Esophagus muscularis mucosa (tissue), 4 donors: ENCODE measurements around the gene CDK5. TPM values are rescaled to one million over a fixed set of nuclear protein-coding genes. Genes with fewer than 3 reads are reported as not detected.

Source experiments
- DNase-seq: peaks from one replicate; pipeline ENCODE4 v3.0.0-alpha.2; 2017; ENCODE audit errors: extremely low spot score
- H3K27ac ChIP-seq, 4 donors: fragments of 200-600 bp; sonication (generic); replicated peaks in 1 of 4; 1 replicate in 3 of 4; 2 replicates in 1 of 4; pipeline ENCODE4 v1.5.1; 2016 to 2019; ENCODE audit warnings: mild to moderate bottlenecking in 1 of 4
- H3K27me3 ChIP-seq, 4 donors: fragments of 200-600 bp; sonication (generic); one replicate each; pipeline versions ENCODE4 v1.5.1 to v1.6.0; 2016 to 2019
- H3K36me3 ChIP-seq, 4 donors: fragments of 200-600 bp; sonication (generic); one replicate each; pipeline ENCODE4 v1.5.1; 2016 to 2019
- H3K4me1 ChIP-seq, 4 donors: fragments of 200-600 bp; sonication (generic); one replicate each; pipeline ENCODE4 v1.5.1; 2016 to 2019
- H3K4me3 ChIP-seq, 4 donors: fragments of 200-600 bp; sonication (generic); 1 replicate in 2 of 4; 2 replicates in 2 of 4; pipeline ENCODE4 v1.5.1; 2016 to 2019; ENCODE audit warnings: mild to moderate bottlenecking in 4 of 4, moderate library complexity in 1 of 4
- H3K9me3 ChIP-seq, 4 donors: fragments of 200-600 bp; sonication (generic); 1 replicate in 3 of 4; 2 replicates in 1 of 4; pipeline ENCODE4 v1.5.1; 2016 to 2019
- EP300 ChIP-seq: sonication (generic); formaldehyde crosslinking; IDR thresholded peaks from one replicate; pipeline ENCODE4 v1.6.1; 2017; ENCODE audit warnings: antibody characterized with exemption
- POLR2A ChIP-seq: fragments of 450-650 bp; IDR thresholded peaks from one replicate; pipeline ENCODE4 v1.6.1; 2017; ENCODE audit warnings: antibody characterized with exemption, moderate library complexity, mild to moderate bottlenecking, low read depth
- POLR2AphosphoS5 ChIP-seq, 2 donors: sonication (generic); formaldehyde crosslinking; IDR thresholded peaks; one replicate each; pipeline ENCODE4 v1.6.1; 2017; ENCODE audit warnings: antibody characterized with exemption in 2 of 2
- WGBS: methylation state at CpG from one replicate; pipeline ENCODE4 v1.1.5; 2018; 5-methylcytosine and 5-hydroxymethylcytosine counted together
- intact Hi-C: fragments of 100-400 bp; cut with DNase I; formaldehyde crosslinking; loops from one replicate; pipeline ENCODE4 v1.15.1; 2023
- total RNA-seq, 4 donors: library from RNA; depleted of rRNA; stranded (reverse); fragments of >200 nt; gene quantifications; one replicate each; pipeline versions ENCODE4 v1.1.0 to v1.2.1, GENCODE V29; 2016
- TF ChIP-seq, protein P1 (sequence below), 3 experiments: fragments of 200-600 bp in 2 of 3; fragments of 450-650 bp in 1 of 3; sonication (generic) in 2 of 3; IDR thresholded peaks; one replicate each; pipeline ENCODE4 v1.5.1; 2017 to 2019; ENCODE audit warnings: antibody characterized with exemption in 3 of 3, mild to moderate bottlenecking in 2 of 3, moderate library complexity in 1 of 3

CDK5 gene
- total RNA-seq, 4 donors from 2014 or later: 5.3 to 10.4 (median 9.7) TPM

- peaks cover 0 to 2% (median 0%) of the 10 kb centered on the region in 4 donors for H3K36me3 ChIP-seq
- TF ChIP-seq POLR2A (peak; percentile 40), POLR2AphosphoS5 (IDR thresholded peaks at IDR 0.05) (peak; percentile 66 to 77), EP300 (no peak)
- TF ChIP-seq, protein P1, sequence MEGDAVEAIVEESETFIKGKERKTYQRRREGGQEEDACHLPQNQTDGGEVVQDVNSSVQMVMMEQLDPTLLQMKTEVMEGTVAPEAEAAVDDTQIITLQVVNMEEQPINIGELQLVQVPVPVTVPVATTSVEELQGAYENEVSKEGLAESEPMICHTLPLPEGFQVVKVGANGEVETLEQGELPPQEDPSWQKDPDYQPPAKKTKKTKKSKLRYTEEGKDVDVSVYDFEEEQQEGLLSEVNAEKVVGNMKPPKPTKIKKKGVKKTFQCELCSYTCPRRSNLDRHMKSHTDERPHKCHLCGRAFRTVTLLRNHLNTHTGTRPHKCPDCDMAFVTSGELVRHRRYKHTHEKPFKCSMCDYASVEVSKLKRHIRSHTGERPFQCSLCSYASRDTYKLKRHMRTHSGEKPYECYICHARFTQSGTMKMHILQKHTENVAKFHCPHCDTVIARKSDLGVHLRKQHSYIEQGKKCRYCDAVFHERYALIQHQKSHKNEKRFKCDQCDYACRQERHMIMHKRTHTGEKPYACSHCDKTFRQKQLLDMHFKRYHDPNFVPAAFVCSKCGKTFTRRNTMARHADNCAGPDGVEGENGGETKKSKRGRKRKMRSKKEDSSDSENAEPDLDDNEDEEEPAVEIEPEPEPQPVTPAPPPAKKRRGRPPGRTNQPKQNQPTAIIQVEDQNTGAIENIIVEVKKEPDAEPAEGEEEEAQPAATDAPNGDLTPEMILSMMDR (IDR thresholded peaks at IDR 0.05): peak in 1 of 3 experiments; percentile 7
- H3K4me3 ChIP-seq: peak within 1 kb of the TSS; percentile 66 to 89 (median 82)
- no peak for DNase-seq
- H3K27ac ChIP-seq: peak within 1 kb of the TSS; percentile 89 to 99 (median 94)
- peaks cover 57 to 69% (median 64%) of the 10 kb centered on the region in 4 donors for H3K4me1 ChIP-seq
- H3K9me3 ChIP-seq: no peaks in the 10 kb centered on the region
- WGBS: 2% methylated on average over 13 of the region's 69 CpGs
- no peaks in the 10 kb centered on the region for H3K27me3 ChIP-seq
- intact Hi-C loops: no loop called here
These were observed 25.6 kb upstream of the CDK5 start, which contains the start of gene TMUB1 for GRCh38 chr7:151083071-151083823. Gene TMUB1, minus strand, starts transcription at chr7:151083493. Its CDS starts 930 bp downstream, at chr7:151082563.

DNA sequence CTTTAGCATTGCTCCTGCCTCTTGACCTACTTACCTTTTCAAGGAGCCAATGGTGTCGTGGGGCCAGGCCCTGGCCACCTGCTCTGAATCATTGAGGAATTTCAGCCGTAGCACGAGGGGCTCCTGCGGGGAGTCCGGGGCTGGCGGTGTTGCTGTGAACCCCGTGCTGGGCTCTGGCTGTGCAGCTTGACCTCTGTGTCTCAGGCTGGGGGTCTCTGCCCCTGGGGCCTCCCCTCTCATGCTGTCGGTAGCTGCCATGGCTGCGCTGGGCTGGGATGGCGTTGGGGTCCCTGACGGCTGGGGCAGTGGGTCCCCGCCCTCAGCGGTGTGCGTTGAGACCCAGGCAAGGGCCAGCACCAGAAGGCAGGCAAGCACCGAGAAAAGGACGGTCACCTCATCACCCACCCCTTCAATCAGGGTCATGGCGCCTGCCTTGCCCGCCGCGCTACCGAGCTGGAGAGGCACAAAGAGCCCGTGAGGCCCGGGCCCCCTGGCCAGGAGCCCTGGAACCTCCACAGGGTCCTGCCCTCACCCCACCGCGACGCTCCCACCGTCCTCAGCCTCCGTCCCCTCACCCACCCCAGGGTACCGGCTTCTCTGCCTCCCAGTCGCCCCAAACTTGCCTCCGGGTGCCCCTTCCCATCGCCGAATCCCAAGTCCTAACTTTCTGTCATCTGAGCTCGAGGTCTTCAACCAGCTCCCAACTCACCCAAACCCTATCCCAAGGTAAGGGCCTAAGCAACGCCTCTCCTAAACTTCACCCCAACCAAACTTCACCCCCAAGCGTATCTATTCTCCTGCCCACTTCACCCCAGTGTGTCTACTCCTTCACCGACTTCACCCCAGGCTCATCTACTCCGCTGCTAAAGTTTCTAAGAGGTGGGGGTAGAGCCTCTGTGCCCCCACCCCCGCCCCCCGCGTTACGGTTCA is 24.7 kb upstream of the CDK5 start:
- Histone ChIP-seq H3K4me1 (peaks cover 59 to 69% (median 63%) of the 10 kb centered on the region in 4 donors), H3K27me3 (no peaks in the 10 kb centered on the region), H3K27ac (peak overlapping the region; percentile 89 to 99 (median 94)), H3K9me3 (no peaks in the 10 kb centered on the region), H3K4me3 (peak overlapping the region; percentile 66 to 89 (median 82)), H3K36me3 (peaks cover 0 to 8% (median 1%) of the 10 kb centered on the region in 4 donors)
- intact Hi-C loops: no loop called here
- 34% methylated on average over 23 of the region's 42 CpGs for WGBS
- no peak for DNase-seq
- TF ChIP-seq POLR2A: no peak
- TF ChIP-seq, protein P1 (IDR thresholded peaks at IDR 0.05): no peak
- no peak for TF ChIP-seq POLR2AphosphoS5 (IDR thresholded peaks at IDR 0.05)
- TF ChIP-seq EP300: no peak

GRCh38 chr7:151081170-151082101 is 23.7 kb upstream of the CDK5 start:
- WGBS: 43% methylated on average over 22 of the region's 64 CpGs
- H3K4me1 ChIP-seq: peaks cover 60 to 70% (median 69%) of the 10 kb centered on the region in 4 donors
- H3K27me3 ChIP-seq: no peaks in the 10 kb centered on the region
- peak overlapping the region; percentile 66 to 89 (median 82) for H3K4me3 ChIP-seq
- H3K27ac ChIP-seq: peak overlapping the region; percentile 89 to 99 (median 94)
- intact Hi-C loops: no loop called here
- H3K9me3 ChIP-seq: no peaks in the 10 kb centered on the region
- TF ChIP-seq POLR2A (no peak), EP300 (no peak), POLR2AphosphoS5 (IDR thresholded peaks at IDR 0.05) (no peak)
- TF ChIP-seq, protein P1 (IDR thresholded peaks at IDR 0.05): no peak
- DNase-seq: no peak
- peaks cover 0 to 18% (median 9%) of the 10 kb centered on the region in 4 donors for H3K36me3 ChIP-seq

- Histone ChIP-seq H3K27ac (peak within 1 kb of the TSS; percentile 89 to 99 (median 94)), H3K36me3 (peaks cover 7 to 26% (median 16%) of the 10 kb centered on the region in 4 donors), H3K9me3 (no peaks in the 10 kb centered on the region), H3K27me3 (no peaks in the 10 kb centered on the region), H3K4me1 (peaks cover 56 to 66% (median 65%) of the 10 kb centered on the region in 4 donors), H3K4me3 (peak within 1 kb of the TSS; percentile 66 to 89 (median 82))
- intact Hi-C loops: no loop called here
- TF ChIP-seq POLR2A (peak; percentile 11), EP300 (no peak), POLR2AphosphoS5 (IDR thresholded peaks at IDR 0.05) (peak; percentile 81 to 88)
- TF ChIP-seq, protein P1 (IDR thresholded peaks at IDR 0.05): no peak
- DNase-seq: no peak
- 13% methylated on average over 3 of the region's 66 CpGs for WGBS
These were observed 22.9 kb upstream of the CDK5 start, which contains the start of gene FASTK for GRCh38 chr7:151080522-151081169. Gene FASTK, minus strand, starts transcription at chr7:151080809. Its CDS starts 43 bp downstream, at chr7:151080766.
